Vagina (tissue), 2 donors: ENCODE results near the gene NT5DC2. TPM values are rescaled to one million over a fixed set of nuclear protein-coding genes. Genes with fewer than 3 reads are reported as not detected.

Source experiments
- DNase-seq, 2 donors: peaks; one replicate each; pipeline ENCODE4 v3.0.0-alpha.2; 2017; ENCODE audit errors: extremely low spot score in 2 of 2
- H3K27ac ChIP-seq: fragments of 200-600 bp; sonication (generic); one replicate; pipeline ENCODE4 v1.5.1; 2019
- H3K27me3 ChIP-seq: fragments of 200-600 bp; sonication (generic); one replicate; pipeline ENCODE4 v1.5.1; 2019
- H3K36me3 ChIP-seq, 2 donors: fragments of 200-600 bp; sonication (generic); one replicate each; pipeline ENCODE4 v1.5.1; 2017 to 2019
- H3K4me1 ChIP-seq: fragments of 200-600 bp; sonication (generic); one replicate; pipeline ENCODE4 v1.5.1; 2019
- H3K4me3 ChIP-seq, 2 donors: fragments of 200-600 bp; sonication (generic); 1 replicate in 1 of 2; 2 replicates in 1 of 2; pipeline ENCODE4 v1.5.1; 2016 to 2019
- H3K9me3 ChIP-seq: fragments of 200-600 bp; sonication (generic); one replicate; pipeline ENCODE4 v1.5.1; 2019
- POLR2A ChIP-seq, 2 donors: fragments of 450-650 bp; IDR thresholded peaks; one replicate each; pipeline ENCODE4 v1.6.1; 2017; ENCODE audit warnings: antibody characterized with exemption in 2 of 2, mild to moderate bottlenecking in 2 of 2, moderate library complexity in 2 of 2
- POLR2AphosphoS5 ChIP-seq, 2 donors: sonication (generic); formaldehyde crosslinking; IDR thresholded peaks; one replicate each; pipeline ENCODE4 v1.9.0; 2017; ENCODE audit warnings: antibody characterized with exemption in 2 of 2, mild to moderate bottlenecking in 2 of 2, low read depth in 1 of 2; ENCODE audit not compliant: insufficient read depth in 1 of 2
- intact Hi-C: fragments of 100-400 bp; cut with DNase I; formaldehyde crosslinking; loops from one replicate; pipeline ENCODE4 v1.15.1; 2023
- total RNA-seq: library from RNA; depleted of rRNA; stranded (reverse); fragments of >200 nt; gene quantifications from one replicate; pipeline ENCODE4 v1.2.3, GENCODE V29; 2016
- TF ChIP-seq, protein P1 (sequence below), 3 experiments: fragments of 450-650 bp in 2 of 3; fragments of 200-600 bp in 1 of 3; sonication (generic) in 1 of 3; IDR thresholded peaks; one replicate each; pipeline ENCODE4 v1.5.1; 2017 to 2019; ENCODE audit warnings: antibody characterized with exemption in 3 of 3, mild to moderate bottlenecking in 2 of 3, moderate library complexity in 2 of 3

NT5DC2 gene
- total RNA-seq, 1 donor from 2014 or later, result 63.3 TPM

- Histone ChIP-seq H3K27me3 (no peaks in the 10 kb centered on the region), H3K4me3 (no peak overlapping the region), H3K36me3 (peaks cover 0 to 10% of the 10 kb centered on the region in 2 donors), H3K9me3 (no peaks in the 10 kb centered on the region), H3K27ac (peak overlapping the region; percentile 60), H3K4me1 (peaks cover 40% of the 10 kb centered on the region)
- intact Hi-C loops, result loop anchor here (10.0 kb wide), 1 partner anchor 100 kb away; no protein-coding TSS in a partner anchor
- TF ChIP-seq, protein P1, sequence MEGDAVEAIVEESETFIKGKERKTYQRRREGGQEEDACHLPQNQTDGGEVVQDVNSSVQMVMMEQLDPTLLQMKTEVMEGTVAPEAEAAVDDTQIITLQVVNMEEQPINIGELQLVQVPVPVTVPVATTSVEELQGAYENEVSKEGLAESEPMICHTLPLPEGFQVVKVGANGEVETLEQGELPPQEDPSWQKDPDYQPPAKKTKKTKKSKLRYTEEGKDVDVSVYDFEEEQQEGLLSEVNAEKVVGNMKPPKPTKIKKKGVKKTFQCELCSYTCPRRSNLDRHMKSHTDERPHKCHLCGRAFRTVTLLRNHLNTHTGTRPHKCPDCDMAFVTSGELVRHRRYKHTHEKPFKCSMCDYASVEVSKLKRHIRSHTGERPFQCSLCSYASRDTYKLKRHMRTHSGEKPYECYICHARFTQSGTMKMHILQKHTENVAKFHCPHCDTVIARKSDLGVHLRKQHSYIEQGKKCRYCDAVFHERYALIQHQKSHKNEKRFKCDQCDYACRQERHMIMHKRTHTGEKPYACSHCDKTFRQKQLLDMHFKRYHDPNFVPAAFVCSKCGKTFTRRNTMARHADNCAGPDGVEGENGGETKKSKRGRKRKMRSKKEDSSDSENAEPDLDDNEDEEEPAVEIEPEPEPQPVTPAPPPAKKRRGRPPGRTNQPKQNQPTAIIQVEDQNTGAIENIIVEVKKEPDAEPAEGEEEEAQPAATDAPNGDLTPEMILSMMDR (IDR thresholded peaks at IDR 0.05), result no peak
- TF ChIP-seq POLR2AphosphoS5 (IDR thresholded peaks at IDR 0.05; ENCODE audit: insufficient read depth in 1 of 2, low read depth in 1 of 2), result peak in 1 of 2 donors; percentile 20
- DNase-seq, result no peak
Measured at GRCh38 chr3:52524752-52525679, 8.6 kb downstream of the NT5DC2 start.

DNA sequence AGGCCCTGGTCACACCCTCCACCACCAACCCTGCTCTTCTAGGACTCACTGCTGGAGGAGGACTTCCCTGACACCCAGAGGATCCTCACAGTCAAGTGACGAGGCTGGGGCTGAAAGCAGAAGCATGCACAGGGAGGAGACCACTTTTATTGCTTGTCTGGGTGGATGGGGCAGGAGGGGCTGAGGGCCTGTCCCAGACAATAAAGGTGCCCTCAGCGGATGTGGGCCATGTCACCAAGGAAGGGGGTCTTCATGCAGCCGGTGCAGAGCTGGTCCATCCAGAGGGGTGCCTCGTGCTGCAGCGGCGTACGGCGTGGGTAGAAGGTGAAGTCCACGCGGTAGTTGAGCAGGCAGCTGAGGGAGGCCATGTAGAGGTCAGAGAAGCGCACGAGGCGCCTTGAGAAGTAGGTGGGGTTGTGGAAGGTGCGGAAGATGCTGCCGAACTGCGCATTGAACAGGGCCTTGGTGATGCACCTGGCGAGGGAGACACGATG lies 9.4 kb downstream of the NT5DC2 start:
- Histone ChIP-seq H3K4me3 (no peak overlapping the region), H3K9me3 (no peaks in the 10 kb centered on the region), H3K27me3 (no peaks in the 10 kb centered on the region), H3K27ac (peak overlapping the region; percentile 60), H3K36me3 (peaks cover 0 to 10% of the 10 kb centered on the region in 2 donors), H3K4me1 (peaks cover 33% of the 10 kb centered on the region)
- no peak for DNase-seq
- intact Hi-C loops, result loop anchor here (10.0 kb wide), 1 partner anchor 100 kb away; no protein-coding TSS in a partner anchor
- TF ChIP-seq POLR2A (IDR thresholded peaks at IDR 0.05), result no peak
- no peak for TF ChIP-seq POLR2AphosphoS5 (IDR thresholded peaks at IDR 0.05; ENCODE audit: insufficient read depth in 1 of 2, low read depth in 1 of 2)
- TF ChIP-seq, protein P1 (IDR thresholded peaks at IDR 0.05), result no peak

DNA sequence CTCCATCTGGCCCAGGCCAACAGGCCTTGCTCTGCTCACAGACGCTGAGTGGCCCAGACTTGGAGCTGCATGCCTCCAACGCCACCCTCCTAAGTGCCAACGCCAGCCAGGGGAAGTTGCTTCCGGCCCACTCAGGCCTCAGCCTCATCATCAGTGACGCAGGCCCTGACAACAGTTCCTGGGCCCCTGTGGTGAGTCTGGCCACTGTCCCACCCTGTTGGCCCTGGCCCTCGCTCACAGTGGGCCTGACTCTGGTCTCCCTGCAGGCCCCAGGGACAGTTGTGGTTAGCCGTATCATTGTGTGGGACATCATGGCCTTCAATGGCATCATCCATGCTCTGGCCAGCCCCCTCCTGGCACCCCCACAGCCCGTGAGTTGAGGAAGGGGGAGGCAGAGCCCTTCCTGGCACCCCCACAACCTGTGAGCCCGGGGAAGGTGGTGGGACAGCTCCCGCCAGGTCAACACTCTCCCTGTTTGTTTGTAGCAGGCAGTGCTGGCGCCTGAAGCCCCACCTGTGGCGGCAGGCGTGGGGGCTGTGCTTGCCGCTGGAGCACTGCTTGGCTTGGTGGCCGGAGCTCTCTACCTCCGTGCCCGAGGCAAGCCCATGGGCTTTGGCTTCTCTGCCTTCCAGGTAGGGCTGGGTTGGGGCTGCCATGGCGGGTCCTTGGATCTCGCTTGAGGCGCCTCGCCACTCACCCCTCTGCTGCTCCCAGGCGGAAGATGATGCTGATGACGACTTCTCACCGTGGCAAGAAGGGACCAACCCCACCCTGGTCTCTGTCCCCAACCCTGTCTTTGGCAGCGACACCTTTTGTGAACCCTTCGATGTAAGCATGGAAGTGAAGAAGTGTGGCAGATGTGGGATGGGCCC lies 10.0 kb downstream of the NT5DC2 start:
- peaks cover 0 to 10% of the 10 kb centered on the region in 2 donors for H3K36me3 ChIP-seq
- no peak for DNase-seq
- no peaks in the 10 kb centered on the region for H3K9me3 ChIP-seq
- TF ChIP-seq, protein P1 (IDR thresholded peaks at IDR 0.05), result no peak
- TF ChIP-seq POLR2AphosphoS5 (IDR thresholded peaks at IDR 0.05; ENCODE audit: insufficient read depth in 1 of 2, low read depth in 1 of 2), result no peak
- TF ChIP-seq POLR2A (IDR thresholded peaks at IDR 0.05), result no peak
- no peaks in the 10 kb centered on the region for H3K27me3 ChIP-seq
- H3K4me3 ChIP-seq, result no peak overlapping the region
- peaks cover 37% of the 10 kb centered on the region for H3K4me1 ChIP-seq
- intact Hi-C loops, result loop anchor here (10.0 kb wide), 1 partner anchor 99 kb away; no protein-coding TSS in a partner anchor
- no peak overlapping the region for H3K27ac ChIP-seq

GRCh38 chr3:52522651-52523251 lies 10.9 kb downstream of the NT5DC2 start:
- Histone ChIP-seq H3K27ac (no peak overlapping the region), H3K4me1 (peaks cover 42% of the 10 kb centered on the region), H3K36me3 (peaks cover 0 to 10% of the 10 kb centered on the region in 2 donors), H3K4me3 (no peak overlapping the region), H3K9me3 (no peaks in the 10 kb centered on the region), H3K27me3 (no peaks in the 10 kb centered on the region)
- TF ChIP-seq POLR2AphosphoS5 (IDR thresholded peaks at IDR 0.05; ENCODE audit: insufficient read depth in 1 of 2, low read depth in 1 of 2) (no peak), POLR2A (IDR thresholded peaks at IDR 0.05) (no peak)
- TF ChIP-seq, protein P1 (IDR thresholded peaks at IDR 0.05), result no peak
- no peak for DNase-seq
- intact Hi-C loops, result loop anchor here (10.0 kb wide), 1 partner anchor 98 kb away; no protein-coding TSS in a partner anchor
